ENCODE results near the gene REPIN1. TPM values are rescaled to one million over a fixed set of nuclear protein-coding genes. Genes with fewer than 3 reads are reported as not detected.

REPIN1 gene
- total RNA-seq, 1 donor from 2014 or later, result 65.8 TPM

- peaks cover 3% of the 10 kb centered on the region for H3K36me3 Mint-ChIP-seq (ENCODE audit: low read depth)
- H3K9me3 Mint-ChIP-seq (ENCODE audit: low read depth), result no peaks in the 10 kb centered on the region
- H3K27me3 Mint-ChIP-seq (ENCODE audit: low read depth), result no peaks in the 10 kb centered on the region
- DNase-seq (ENCODE audit: low spot score), result peak; percentile 84
- peaks cover 32% of the 10 kb centered on the region for H3K4me1 Mint-ChIP-seq (ENCODE audit: low read depth)
- H3K27ac Mint-ChIP-seq (ENCODE audit: unreplicated experiment), result no peak overlapping the region
- no peak for TF ChIP-seq CTCF (IDR thresholded peaks at IDR 0.05)
- no peak overlapping the region for H3K4me3 Mint-ChIP-seq (ENCODE audit: unreplicated experiment)
Measured at GRCh38 chr7:150407588-150408392, 39.2 kb downstream of the REPIN1 start.

- Mint-ChIP-seq H3K4me1 (ENCODE audit: low read depth) (peaks cover 28% of the 10 kb centered on the region), H3K27me3 (ENCODE audit: low read depth) (no peaks in the 10 kb centered on the region), H3K36me3 (ENCODE audit: low read depth) (peaks cover 3% of the 10 kb centered on the region), H3K27ac (ENCODE audit: unreplicated experiment) (no peak overlapping the region), H3K9me3 (ENCODE audit: low read depth) (no peaks in the 10 kb centered on the region), H3K4me3 (ENCODE audit: unreplicated experiment) (no peak overlapping the region)
- TF ChIP-seq CTCF (IDR thresholded peaks at IDR 0.05), result no peak
- peak; percentile 77 for DNase-seq (ENCODE audit: low spot score)
Measured at GRCh38 chr7:150408393-150409299, 40.0 kb downstream of the REPIN1 start.

- DNase-seq (ENCODE audit: low spot score), result peak; percentile 63
- Mint-ChIP-seq H3K36me3 (ENCODE audit: low read depth) (peaks cover 3% of the 10 kb centered on the region), H3K27ac (ENCODE audit: unreplicated experiment) (no peak overlapping the region), H3K9me3 (ENCODE audit: low read depth) (no peaks in the 10 kb centered on the region), H3K4me3 (ENCODE audit: unreplicated experiment) (no peak overlapping the region), H3K4me1 (ENCODE audit: low read depth) (peaks cover 19% of the 10 kb centered on the region), H3K27me3 (ENCODE audit: low read depth) (no peaks in the 10 kb centered on the region)
- no peak for TF ChIP-seq CTCF (IDR thresholded peaks at IDR 0.05)
Measured at GRCh38 chr7:150409300-150410030, 40.8 kb downstream of the REPIN1 start.

GRCh38 chr7:150410131-150410530 lies 41.5 kb downstream of the REPIN1 start:
- Mint-ChIP-seq H3K36me3 (ENCODE audit: low read depth) (peaks cover 3% of the 10 kb centered on the region), H3K27ac (ENCODE audit: unreplicated experiment) (no peak overlapping the region)
- peak; percentile 65 for DNase-seq (ENCODE audit: low spot score)

More at GRCh38 chr7:150410131-150410530, 41.5 kb downstream of the REPIN1 start:
- H3K4me3 Mint-ChIP-seq (ENCODE audit: unreplicated experiment), result no peak overlapping the region
- H3K4me1 Mint-ChIP-seq (ENCODE audit: low read depth), result peaks cover 17% of the 10 kb centered on the region
- no peaks in the 10 kb centered on the region for H3K9me3 Mint-ChIP-seq (ENCODE audit: low read depth)
- H3K27me3 Mint-ChIP-seq (ENCODE audit: low read depth), result no peaks in the 10 kb centered on the region
- TF ChIP-seq CTCF (IDR thresholded peaks at IDR 0.05), result no peak
